ENCODE measurements around the gene APBA2.

APBA2 gene

GRCh38 chr15:29126208-29126536, 240.4 kb downstream of the APBA2 start:
- no peak for DNase-seq

DNA sequence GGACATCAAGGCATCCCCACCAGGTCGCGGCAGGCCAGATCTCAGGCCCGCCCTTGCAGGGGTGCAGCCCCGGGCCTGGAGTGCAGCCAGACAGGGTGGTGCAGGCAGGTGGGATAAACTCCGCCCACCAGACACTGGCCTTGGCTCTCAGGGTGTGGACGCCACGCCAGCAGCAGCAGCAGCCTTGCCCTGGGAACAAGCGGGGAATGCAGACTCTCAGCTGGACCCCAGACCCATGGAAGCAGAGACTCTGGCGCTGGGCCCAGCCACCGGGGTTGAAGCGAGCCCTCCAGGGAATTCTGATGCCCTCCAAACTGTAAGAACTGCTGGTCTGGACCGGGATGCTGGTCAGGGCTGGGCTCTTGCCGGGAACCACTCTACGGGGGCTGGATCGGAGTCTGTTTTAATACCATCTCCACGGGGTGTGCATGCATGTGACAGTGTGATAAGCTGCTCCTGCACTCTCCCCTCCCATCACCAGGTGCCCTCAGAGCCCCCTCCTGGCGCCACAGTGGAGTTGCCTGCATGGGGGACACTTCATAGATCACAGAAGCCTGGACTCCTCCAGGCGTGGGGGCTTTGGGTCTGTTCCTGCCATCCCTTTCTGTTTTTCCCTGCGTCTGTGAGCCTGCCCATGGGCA, 241.2 kb downstream of the APBA2 start:
- no peak for DNase-seq

DNA sequence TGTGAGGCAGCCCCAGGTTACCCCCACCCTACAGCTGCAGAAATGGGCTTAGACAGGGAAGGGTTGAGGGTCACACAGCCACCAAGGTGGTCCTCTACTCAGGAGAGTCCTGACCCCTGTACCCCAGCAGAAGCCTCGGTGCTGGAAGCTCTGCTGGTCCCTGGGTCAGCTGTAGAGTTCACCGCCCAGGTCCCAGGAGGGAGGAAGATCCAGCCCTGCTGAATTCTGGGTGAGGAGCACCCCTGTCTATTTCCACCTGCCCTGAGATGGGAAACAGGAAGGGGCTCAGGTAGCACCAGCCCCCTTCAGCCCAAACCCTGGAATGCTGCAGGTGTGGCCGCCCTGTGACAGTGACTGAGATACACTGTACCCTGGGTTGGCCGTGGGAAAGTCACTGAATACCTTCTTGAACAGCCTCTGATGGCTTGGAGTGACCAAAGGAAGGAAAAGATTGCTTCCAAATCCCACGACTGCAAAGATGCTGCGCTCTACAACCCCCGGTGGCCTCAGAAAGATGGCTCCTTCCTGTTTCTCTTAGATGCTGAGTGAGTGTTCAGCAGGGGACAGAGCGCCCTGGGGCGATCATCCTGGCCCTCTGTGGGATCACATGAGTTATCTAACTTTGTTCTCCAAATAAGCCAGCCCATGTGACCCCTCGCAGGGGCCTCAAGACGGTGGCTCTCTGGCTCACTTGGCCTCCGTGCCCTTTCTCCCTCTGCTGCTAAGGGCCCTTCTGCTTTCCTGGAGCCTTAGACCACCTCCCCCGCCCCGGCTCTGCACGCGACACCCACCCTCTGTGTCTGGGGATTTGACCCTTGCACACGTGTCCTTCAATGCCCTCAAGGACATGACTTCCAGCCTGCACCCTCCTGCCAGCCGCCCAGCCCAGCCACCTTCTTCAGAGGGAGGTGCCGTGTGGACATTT, 242.0 kb downstream of the APBA2 start:
- no peak for DNase-seq

DNA sequence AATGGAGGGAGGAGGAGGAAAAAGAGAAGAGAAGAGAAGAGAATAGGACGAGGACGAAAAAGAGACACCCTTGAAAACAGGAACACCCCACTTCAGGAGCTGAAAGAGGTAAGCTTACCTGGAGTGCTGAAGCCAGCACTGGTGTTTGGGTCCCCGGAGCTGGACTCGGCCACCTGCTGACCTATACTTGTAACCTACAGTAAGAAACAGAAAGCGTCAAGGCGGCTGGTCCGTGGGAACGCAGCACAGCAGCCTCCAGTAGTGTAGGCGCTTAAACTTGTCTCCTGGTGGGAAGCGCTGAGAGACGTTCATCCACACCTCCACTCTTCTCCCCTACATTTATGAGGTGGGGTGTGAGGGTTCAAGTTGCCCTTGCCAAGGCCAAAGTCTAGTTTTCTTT, 242.9 kb downstream of the APBA2 start:
- no peak for DNase-seq

DNA sequence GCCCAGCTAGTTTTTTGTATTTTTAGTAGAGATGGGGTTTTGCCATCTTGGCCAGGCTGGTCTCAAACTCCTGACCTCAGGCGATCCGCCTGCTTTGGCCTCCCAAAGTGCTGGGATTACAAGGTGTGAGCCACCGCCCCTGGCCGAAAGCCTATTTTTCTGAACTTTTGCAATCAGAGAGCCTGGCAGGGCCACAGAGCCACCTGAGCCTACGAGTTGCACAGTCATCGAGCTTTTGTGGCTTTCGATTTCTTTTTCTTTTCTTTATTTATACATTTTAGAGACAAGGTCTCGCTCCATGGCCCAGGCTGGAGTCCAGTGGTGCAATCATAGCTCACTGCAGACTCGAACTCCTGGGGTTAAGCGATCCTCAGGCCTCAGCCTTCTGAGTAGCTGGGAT, 243.4 kb downstream of the APBA2 start:
- no peak for DNase-seq

GRCh38 chr15:29129926-29130325, 244.2 kb downstream of the APBA2 start:
- DNase-seq = no peak

DNA sequence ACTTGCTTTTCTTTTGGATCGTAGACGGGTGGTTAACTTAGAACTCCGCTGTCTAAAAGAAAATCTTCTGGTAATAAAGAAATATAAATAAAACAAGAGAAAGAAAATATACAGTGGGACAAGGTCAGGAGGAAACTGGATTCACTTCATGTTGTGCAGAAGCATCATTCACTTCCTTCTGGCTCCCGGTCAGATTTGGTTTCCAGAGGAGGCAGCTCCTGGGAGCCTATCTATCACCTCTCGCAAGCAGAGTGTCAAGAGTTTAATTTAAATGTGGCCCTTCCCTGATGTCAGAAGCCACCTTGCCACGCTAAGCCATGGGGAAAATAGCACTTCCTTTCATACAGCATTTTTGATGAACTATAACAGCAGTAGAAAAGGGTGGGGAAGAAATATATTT, 244.7 kb downstream of the APBA2 start:
- DNase-seq = no peak

DNA sequence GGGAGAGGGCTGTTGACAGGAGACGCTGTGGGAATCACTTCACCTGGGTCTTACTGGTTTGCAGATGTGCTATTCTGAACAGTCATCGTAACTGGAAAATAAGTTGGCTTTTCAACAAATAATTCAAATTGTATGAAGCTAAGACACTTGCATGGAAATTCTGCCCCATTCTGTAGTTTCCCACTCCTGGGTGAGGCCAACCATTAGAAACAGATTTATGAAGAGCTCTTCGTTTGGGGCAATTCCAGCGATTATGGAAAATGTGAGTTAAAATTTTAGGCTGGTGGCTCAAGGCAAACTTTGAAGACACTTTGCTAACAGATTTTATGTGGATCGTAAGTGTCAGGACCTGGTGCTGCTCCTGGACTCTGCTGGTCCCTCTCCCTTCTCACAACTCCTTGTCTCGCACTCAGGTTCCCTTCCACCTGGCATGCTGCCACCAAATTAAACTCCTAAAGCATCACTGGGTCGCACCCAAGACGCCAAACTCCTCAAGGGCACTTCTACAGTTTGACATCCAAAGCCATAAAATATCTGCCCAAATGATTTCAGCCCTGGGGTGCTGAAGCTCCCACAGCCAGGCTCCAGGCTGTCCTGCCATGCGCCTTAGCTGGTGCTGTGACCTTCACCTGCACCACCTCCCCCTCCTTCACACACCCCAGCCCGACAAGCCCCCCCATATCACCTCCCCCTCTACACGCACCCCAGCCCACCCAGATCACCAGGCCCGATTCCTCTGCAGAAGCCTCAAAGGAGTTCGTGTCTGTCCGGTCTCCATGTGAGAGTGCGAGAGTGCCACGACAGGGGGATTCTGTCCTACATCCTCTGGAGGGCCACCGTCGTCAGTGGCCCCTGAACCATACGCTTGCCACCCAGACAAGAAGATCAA, 245.4 kb downstream of the APBA2 start:
- no peak for DNase-seq

DNA sequence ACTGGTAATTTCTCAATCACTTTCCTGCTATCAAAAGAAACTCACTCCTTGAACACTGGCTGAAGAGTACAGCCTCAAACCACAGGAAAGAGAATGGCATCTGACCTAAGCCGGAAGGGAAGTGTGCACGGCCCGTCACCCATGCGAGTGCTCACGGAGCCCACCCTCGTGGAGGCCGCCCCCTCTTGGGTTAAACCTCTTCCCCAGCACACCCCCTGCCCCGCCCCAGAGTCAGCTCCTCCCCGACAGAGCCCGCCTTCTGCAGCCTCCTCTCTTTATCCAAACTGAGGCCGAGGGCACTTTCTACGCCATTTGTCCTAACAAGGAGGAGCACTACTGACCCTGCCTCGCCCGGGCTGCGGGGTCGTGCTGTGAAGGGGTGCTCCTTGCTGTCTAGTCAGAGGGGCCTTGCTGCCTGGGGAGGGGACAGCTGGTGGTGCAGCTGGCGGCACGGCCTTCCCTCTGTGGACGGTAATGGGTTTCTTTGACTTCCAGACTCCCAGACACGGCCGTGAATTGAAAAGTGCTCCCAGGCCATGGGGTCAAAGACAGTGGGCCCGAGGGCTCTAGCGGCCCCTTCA, 246.2 kb downstream of the APBA2 start:
- no peak for DNase-seq

DNA sequence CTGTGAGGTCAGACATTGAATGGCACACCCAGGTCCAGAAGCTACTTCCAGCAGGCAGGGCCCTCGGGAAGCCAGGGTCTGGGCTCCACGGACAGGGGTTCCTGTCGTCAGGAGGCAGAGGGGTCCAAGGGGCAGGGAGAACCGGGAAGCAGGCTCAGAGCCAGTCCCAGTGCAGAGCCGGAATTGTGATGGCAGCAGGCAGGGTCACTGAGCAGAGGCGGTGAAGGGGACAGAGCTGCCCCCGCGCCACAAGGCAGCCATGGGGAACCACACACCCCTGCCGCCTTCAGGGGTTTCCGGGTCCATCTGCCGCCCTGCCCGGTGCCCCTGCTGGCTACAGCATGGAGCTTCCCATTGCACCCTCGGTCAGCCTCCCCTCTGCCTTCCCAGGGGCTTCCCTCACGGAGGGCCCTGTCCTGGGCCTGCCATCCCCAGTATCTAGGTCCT, 247.0 kb downstream of the APBA2 start:
- DNase-seq = no peak

DNA sequence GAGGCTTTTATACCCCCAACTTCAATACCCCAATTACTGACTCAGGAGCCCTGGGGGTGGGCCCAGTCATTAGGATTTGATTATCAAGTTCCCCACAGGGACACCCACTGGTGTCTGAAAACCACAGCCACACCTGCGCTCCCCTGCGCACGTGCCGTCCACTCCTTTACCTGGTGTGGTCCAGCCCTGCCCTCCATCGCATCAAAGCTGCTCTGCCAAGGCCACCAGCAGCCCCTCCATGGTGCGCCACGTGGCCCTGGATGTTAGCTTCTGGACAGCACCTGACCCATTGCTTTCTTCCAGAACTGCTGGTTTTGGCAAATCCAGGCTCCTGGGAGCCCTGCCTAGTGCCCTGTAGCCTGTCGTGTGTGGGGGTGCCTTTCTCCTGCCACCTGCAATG, 247.5 kb downstream of the APBA2 start:
- no peak for DNase-seq

- DNase-seq = peak; percentile 34
Observed at GRCh38 chr15:29133791-29134190, 248.0 kb downstream of the APBA2 start.

DNA sequence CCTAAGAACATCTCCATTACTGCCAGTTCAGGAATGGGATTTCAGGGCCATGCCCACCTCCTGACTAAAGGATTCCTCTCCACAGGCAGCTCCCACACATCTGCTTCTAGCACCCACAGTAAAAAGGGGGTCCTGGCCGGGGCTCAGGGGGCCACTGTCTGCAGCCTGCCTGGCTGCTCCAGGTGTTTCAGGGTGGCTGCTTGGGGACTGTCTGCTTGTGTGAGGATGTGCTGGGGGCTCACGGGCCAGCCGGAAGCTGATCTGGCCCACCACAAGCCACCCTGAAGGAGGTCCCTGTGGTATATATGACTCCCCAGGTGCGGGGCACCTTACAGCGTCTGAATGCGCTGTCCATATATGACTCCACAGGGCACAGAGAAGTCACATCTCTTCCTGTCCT, 248.5 kb downstream of the APBA2 start:
- DNase-seq = no peak

DNA sequence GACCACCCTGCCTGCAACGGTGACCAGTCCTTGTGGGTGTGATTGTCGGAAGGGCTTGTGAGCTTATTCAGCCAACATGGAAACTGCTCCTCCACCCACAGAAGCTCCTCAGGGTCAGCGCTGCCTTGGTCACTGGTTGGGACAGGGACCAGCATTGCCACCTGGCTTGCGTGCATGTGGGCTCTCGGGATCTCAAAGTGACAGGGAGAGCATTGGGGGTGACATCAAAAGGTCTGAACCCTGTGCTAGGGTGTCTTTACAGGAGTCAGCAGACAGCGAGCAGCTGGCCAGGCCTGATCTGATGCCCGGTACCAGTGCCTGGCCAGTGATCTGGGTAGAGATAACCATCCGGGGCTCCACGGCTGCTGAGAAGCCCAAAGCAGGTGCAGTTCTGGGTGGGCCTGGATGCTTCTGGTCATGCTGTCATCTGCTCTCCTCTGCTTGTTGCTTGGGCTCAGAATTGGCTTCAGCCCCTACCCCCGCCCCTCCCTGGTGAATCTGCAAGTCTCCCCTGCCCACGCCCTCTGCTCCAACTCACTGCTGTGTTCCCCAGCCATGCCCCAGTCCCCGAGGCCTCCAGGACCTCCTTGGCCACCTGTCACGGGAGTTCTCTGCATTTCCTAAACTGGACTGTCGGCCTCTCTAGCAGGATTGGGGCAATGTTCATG, 249.0 kb downstream of the APBA2 start:
- DNase-seq = peak; percentile 49

- no peak for DNase-seq
Observed at GRCh38 chr15:29135309-29135657, 249.5 kb downstream of the APBA2 start.

- DNase-seq = peak; percentile 41
Observed at GRCh38 chr15:29135702-29136646, 250.2 kb downstream of the APBA2 start.

GRCh38 chr15:29138260-29138659, 252.5 kb downstream of the APBA2 start:
- DNase-seq = peak; percentile 28

DNA sequence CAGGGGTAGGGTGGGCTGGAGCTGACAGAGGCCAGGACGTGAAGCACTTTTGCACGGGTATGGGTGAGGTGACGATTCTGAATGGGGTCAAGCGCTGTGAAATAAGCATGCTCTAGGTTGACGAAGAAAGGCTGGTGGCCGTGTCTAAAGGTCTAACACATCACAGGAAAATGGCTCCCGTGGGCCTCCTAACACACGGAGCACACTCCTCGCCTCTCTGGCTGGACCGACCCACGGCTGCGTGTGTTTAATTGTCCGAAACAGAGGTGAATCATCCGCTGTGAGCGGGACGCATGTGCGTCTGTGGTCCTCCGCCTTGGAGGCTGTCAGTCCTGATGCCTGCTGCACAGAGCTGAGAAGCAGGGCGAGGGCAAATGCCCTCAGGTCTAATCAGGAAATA, 253.3 kb downstream of the APBA2 start:
- peak; percentile 43 for DNase-seq

DNA sequence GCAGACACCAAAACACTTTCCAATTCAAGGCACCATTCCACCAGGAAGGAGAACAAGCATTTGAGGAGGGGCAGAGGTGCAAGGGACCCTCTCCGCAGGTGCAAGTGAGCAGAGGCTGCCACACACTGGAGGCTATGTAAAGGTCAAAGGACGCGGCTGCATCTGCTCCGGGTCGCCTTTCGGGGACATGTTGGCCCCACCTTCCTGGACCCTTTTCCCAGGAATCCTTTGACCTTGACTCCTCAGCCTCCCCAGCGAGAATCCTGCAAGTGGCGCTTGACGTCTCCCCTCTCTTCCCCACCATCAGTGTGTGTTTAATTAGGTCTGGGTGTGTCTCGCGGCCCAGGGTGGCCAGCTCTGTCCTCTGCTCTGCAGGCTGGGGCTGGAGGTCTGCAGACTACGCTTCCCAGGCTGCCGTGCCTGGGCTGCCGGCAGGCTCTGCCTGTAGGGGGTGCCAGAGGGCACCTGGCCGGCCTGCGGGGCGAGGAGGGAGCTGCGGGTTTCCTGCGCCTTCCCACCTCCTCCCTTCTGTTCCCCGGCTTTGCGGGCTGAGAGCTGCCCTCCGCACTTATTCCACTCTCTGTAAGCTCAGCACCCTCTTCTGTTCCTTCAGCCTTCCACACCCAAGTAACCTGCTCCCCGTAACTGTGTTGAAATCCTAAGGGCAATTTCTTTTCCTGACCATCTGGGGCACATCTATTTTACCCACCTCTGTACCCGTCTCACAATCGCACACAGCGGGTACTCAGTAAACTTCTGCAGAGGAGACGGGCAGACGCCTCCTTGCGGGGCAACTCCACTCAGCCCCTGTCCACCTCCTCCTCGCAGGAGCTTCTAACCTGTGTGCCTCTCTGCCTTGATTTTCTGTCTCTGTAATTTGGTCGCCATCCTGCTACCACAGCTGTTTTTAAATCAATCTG, 254.0 kb downstream of the APBA2 start:
- DNase-seq = peak; percentile 91
